Esophagus muscularis mucosa (tissue), 4 donors: ENCODE data around the gene GALNT2. TPM values are rescaled to one million over a fixed set of nuclear protein-coding genes. Genes with fewer than 3 reads are reported as not detected.

Experiments
- DNase-seq: peaks from one replicate; pipeline ENCODE4 v3.0.0-alpha.2; 2017; ENCODE audit errors: extremely low spot score
- H3K27ac ChIP-seq, 4 donors: fragments of 200-600 bp; sonication (generic); replicated peaks in 1 of 4; 1 replicate in 3 of 4; 2 replicates in 1 of 4; pipeline ENCODE4 v1.5.1; 2016 to 2019; ENCODE audit warnings: mild to moderate bottlenecking in 1 of 4
- H3K27me3 ChIP-seq, 4 donors: fragments of 200-600 bp; sonication (generic); one replicate each; pipeline versions ENCODE4 v1.5.1 to v1.6.0; 2016 to 2019
- H3K36me3 ChIP-seq, 4 donors: fragments of 200-600 bp; sonication (generic); one replicate each; pipeline ENCODE4 v1.5.1; 2016 to 2019
- H3K4me1 ChIP-seq, 4 donors: fragments of 200-600 bp; sonication (generic); one replicate each; pipeline ENCODE4 v1.5.1; 2016 to 2019
- H3K4me3 ChIP-seq, 4 donors: fragments of 200-600 bp; sonication (generic); 1 replicate in 2 of 4; 2 replicates in 2 of 4; pipeline ENCODE4 v1.5.1; 2016 to 2019; ENCODE audit warnings: mild to moderate bottlenecking in 4 of 4, moderate library complexity in 1 of 4
- H3K9me3 ChIP-seq, 4 donors: fragments of 200-600 bp; sonication (generic); 1 replicate in 3 of 4; 2 replicates in 1 of 4; pipeline ENCODE4 v1.5.1; 2016 to 2019
- EP300 ChIP-seq: sonication (generic); formaldehyde crosslinking; IDR thresholded peaks from one replicate; pipeline ENCODE4 v1.6.1; 2017; ENCODE audit warnings: antibody characterized with exemption
- POLR2A ChIP-seq: fragments of 450-650 bp; IDR thresholded peaks from one replicate; pipeline ENCODE4 v1.6.1; 2017; ENCODE audit warnings: antibody characterized with exemption, moderate library complexity, mild to moderate bottlenecking, low read depth
- POLR2AphosphoS5 ChIP-seq, 2 donors: sonication (generic); formaldehyde crosslinking; IDR thresholded peaks; one replicate each; pipeline ENCODE4 v1.6.1; 2017; ENCODE audit warnings: antibody characterized with exemption in 2 of 2
- WGBS: methylation state at CpG from one replicate; pipeline ENCODE4 v1.1.5; 2018; 5-methylcytosine and 5-hydroxymethylcytosine counted together
- intact Hi-C: fragments of 100-400 bp; cut with DNase I; formaldehyde crosslinking; loops from one replicate; pipeline ENCODE4 v1.15.1; 2023
- total RNA-seq, 4 donors: library from RNA; depleted of rRNA; stranded (reverse); fragments of >200 nt; gene quantifications; one replicate each; pipeline versions ENCODE4 v1.1.0 to v1.2.1, GENCODE V29; 2016
- TF ChIP-seq, protein P1 (sequence below), 3 experiments: fragments of 200-600 bp in 2 of 3; fragments of 450-650 bp in 1 of 3; sonication (generic) in 2 of 3; IDR thresholded peaks; one replicate each; pipeline ENCODE4 v1.5.1; 2017 to 2019; ENCODE audit warnings: antibody characterized with exemption in 3 of 3, mild to moderate bottlenecking in 2 of 3, moderate library complexity in 1 of 3

Gene GALNT2
- total RNA-seq, 4 donors from 2014 or later = 89.6 to 145 (median 129) TPM

DNA sequence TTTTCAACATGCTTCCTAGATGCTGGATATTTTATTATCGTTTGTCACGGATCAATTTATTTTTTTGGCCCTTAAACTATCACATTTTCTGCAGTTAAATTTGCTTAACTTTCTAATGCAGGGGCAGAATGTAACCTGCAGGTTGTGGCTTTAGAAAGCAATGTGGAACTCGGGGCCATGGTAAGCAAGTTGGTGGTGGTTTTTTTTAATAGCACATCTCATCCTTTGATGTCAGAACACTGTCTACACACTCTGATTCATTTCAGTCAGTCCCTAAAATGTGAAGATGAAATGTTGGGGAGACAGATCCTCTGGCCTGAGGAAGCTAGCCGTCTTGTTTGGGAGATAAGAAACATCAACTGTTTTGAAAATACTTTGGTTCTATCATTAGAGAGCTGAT, 89.5 kb downstream of the GALNT2 start:
- Histone ChIP-seq H3K4me3 (no peak overlapping the region), H3K27ac (no peak overlapping the region), H3K9me3 (no peaks in the 10 kb centered on the region), H3K27me3 (no peaks in the 10 kb centered on the region), H3K4me1 (peaks cover 47 to 85% (median 75%) of the 10 kb centered on the region in 4 donors), H3K36me3 (no peaks in the 10 kb centered on the region)
- WGBS = 85% methylated on average over 4 of the region's 4 CpGs
- TF ChIP-seq, protein P1, sequence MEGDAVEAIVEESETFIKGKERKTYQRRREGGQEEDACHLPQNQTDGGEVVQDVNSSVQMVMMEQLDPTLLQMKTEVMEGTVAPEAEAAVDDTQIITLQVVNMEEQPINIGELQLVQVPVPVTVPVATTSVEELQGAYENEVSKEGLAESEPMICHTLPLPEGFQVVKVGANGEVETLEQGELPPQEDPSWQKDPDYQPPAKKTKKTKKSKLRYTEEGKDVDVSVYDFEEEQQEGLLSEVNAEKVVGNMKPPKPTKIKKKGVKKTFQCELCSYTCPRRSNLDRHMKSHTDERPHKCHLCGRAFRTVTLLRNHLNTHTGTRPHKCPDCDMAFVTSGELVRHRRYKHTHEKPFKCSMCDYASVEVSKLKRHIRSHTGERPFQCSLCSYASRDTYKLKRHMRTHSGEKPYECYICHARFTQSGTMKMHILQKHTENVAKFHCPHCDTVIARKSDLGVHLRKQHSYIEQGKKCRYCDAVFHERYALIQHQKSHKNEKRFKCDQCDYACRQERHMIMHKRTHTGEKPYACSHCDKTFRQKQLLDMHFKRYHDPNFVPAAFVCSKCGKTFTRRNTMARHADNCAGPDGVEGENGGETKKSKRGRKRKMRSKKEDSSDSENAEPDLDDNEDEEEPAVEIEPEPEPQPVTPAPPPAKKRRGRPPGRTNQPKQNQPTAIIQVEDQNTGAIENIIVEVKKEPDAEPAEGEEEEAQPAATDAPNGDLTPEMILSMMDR (IDR thresholded peaks at IDR 0.05) = no peak
- TF ChIP-seq POLR2A (no peak), POLR2AphosphoS5 (IDR thresholded peaks at IDR 0.05) (no peak), EP300 (no peak)
- intact Hi-C loops = no loop called here
- DNase-seq = no peak

DNA sequence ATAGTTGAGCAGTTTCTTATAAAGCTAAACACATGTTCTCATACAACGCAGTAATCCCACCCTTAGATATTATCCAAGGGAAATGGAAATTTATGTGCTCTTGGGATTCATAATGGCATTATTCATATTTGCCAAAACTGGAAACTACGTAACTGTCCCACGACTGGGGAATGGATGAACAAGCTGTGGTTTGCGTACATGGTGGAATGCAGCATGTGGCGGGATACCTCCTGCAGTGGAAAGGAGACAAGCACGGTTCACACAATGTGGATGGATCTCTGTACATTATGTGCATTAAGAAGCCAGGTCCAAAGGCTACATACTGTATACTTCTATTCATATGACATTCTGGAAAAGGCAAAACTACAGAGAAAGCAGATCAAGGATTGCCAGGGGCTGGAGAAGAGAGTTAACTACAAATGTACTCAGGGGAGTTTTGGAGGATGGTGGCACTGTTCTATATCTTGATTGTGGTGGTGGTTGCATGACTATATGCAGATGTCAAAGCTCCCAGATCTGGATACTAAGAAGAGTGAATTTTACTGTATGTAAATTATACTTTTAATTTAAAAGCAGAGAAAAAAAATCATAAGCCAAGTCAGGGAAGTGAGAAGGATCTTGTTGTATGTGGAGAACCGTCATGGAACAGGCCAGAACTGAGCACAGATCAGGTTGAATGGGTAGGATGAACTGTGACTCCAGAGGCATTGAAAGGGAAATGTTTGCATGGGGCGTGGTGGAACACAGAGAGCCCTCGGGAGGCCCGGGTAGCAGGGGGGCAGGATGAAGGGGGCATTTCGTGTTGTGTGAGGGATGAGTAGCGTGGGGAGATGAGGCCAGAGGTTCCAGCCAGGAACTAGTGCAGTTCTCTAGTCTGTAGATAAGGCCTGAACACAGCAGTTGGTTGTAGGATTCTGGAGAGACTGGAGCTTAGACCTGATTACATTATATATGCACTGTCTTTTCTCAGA, 90.7 kb downstream of the GALNT2 start:
- H3K27me3 ChIP-seq = no peaks in the 10 kb centered on the region
- no peak overlapping the region for H3K4me3 ChIP-seq
- WGBS = 80% methylated on average over 12 of the region's 12 CpGs
- TF ChIP-seq EP300 = no peak
- no peak overlapping the region for H3K27ac ChIP-seq
- H3K36me3 ChIP-seq = no peaks in the 10 kb centered on the region
- H3K9me3 ChIP-seq = no peaks in the 10 kb centered on the region
- no peak for DNase-seq
- peaks cover 46 to 82% (median 76%) of the 10 kb centered on the region in 4 donors for H3K4me1 ChIP-seq
- intact Hi-C loops = no loop called here

DNA sequence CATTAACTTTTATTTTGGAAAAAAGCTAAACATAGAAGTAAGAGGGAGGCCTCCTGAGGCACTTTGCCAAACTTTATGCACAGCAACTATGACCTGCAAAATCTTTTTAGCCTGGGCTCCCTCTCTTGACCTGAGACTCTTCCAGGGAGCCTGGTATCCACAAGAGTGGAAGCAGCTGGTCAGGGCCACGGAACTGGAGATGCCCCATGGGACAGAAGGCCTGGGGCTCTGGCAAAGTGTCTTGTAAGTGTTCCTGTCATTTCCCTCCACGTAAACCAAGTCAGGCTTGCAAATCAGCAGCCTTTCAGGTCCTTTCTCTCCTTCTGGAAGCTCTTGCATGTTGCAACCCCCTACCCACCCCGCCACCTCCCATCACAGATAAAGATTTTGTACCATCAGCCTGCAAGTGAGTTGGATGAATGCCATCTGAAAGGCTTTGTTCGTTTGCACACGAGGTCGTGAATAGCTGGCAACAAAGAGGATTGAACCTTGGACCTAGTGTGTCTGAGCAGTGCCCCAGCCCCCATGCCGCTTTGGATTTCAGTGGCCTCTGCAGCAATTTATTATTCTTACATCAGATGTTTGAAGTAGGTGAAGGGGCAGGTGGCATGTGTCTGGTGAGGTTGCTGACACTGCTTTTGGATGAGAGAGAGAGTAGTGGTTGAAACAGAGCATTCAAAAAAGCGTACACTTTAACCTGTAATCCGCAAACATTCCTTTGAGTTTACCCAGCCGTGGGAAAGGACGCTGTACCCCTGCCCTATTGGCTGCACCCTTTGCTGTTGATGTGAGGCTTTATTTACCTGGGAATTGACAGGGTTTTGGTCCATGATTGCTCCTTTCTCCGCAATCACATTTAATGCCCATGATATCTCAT, 91.6 kb downstream of the GALNT2 start:
- Histone ChIP-seq H3K36me3 (no peaks in the 10 kb centered on the region), H3K27ac (no peak overlapping the region), H3K27me3 (no peaks in the 10 kb centered on the region), H3K9me3 (no peaks in the 10 kb centered on the region), H3K4me1 (peaks cover 39 to 82% (median 78%) of the 10 kb centered on the region in 4 donors), H3K4me3 (no peak overlapping the region)
- DNase-seq = no peak
- no peak for TF ChIP-seq POLR2AphosphoS5 (IDR thresholded peaks at IDR 0.05)
- TF ChIP-seq, protein P1 (IDR thresholded peaks at IDR 0.05) = no peak
- no peak for TF ChIP-seq EP300
- TF ChIP-seq POLR2A = no peak
- 63% methylated on average over 12 of the region's 12 CpGs for WGBS
- intact Hi-C loops = no loop called here

DNA sequence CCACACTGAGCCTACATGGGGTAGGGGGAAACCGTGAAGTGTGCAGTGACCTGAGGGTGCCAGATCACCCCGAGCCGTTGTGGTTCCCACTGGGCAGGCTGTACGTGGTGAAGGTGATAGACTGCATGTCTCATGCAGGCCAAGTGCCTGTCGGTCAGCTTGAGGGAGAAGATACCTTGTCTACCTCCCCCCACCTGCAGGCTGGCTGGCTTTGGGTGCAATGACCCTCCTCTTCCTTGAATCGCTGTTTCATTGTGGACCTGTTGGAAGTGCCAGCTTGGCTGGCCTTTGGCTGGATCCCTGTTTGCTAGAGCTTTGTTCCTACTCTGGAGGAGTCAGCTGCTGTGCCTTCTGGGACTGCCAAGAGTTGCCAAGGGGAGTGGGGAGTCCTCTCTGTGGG, 92.5 kb downstream of the GALNT2 start:
- 86% methylated on average over 5 of the region's 6 CpGs for whole genome bisulfite sequencing
- Histone ChIP-seq H3K4me1 (peaks cover 30 to 82% (median 72%) of the 10 kb centered on the region in 4 donors), H3K9me3 (no peaks in the 10 kb centered on the region), H3K36me3 (no peaks in the 10 kb centered on the region), H3K4me3 (no peak overlapping the region), H3K27ac (no peak overlapping the region), H3K27me3 (no peaks in the 10 kb centered on the region)
- TF ChIP-seq EP300 (no peak), POLR2A (no peak), POLR2AphosphoS5 (IDR thresholded peaks at IDR 0.05) (no peak)
- TF ChIP-seq, protein P1 (IDR thresholded peaks at IDR 0.05) = no peak
- DNase-seq = no peak
- intact Hi-C loops = no loop called here
